H1 (cell line): Measurements from ENCODE around the gene KLF8. TPM values are rescaled to one million over a fixed set of nuclear protein-coding genes. Genes with fewer than 3 reads are reported as not detected.

Source experiments
- CTCF ChIA-PET: fragments of 300-600 bp; sonication (Branson Sonifier 250); formaldehyde crosslinking; loops from one replicate; lab custom pipeline; 2021; ENCODE audit not compliant: partially characterized antibody; lab: Charles Lee
- POLR2A ChIA-PET: fragments of 300-600 bp; sonication (Branson Sonifier 250); formaldehyde crosslinking; loops from one replicate; lab custom pipeline; 2021; ENCODE audit warnings: inconsistent platforms; ENCODE audit not compliant: partially characterized antibody; lab: Charles Lee
- DNase-seq, 2 experiments: peaks; one replicate each; pipeline versions ENCODE4 v3.0.0 to v3.0.0-alpha.2; 2010 to 2022; ENCODE audit warnings: low spot score in 2 of 2, low read depth in 1 of 2, mixed read lengths in 1 of 2
- FAIRE-seq: peaks from 2 replicates; lab custom pipeline; 2011; peaks lifted over from hg19 to GRCh38; lab: Jason Lieb, UNC
- H2AFZ ChIP-seq: 2 replicates; pipeline ENCODE4 v1.8.1; 2012; ENCODE audit warnings: low read length, inconsistent platforms
- H2AK5ac ChIP-seq: 2 replicates; pipeline ENCODE4 v1.6.1; 2013; ENCODE audit warnings: low read depth, low read length
- H2BK120ac ChIP-seq: replicated peaks from 2 replicates; pipeline ENCODE3; 2013; ENCODE audit warnings: low read depth, low read length, inconsistent platforms
- H2BK12ac ChIP-seq: 2 replicates; pipeline ENCODE4 v1.6.1; 2013; ENCODE audit warnings: low read depth, low read length
- H2BK15ac ChIP-seq: 2 replicates; pipeline ENCODE4 v1.6.1; 2013; ENCODE audit warnings: low read length
- H2BK20ac ChIP-seq: 2 replicates; pipeline ENCODE4 v1.6.1; 2013; ENCODE audit warnings: low read length
- H2BK5ac ChIP-seq: 2 replicates; pipeline ENCODE4 v1.6.1; 2013; ENCODE audit warnings: low read depth, low read length
- H3K14ac ChIP-seq: 2 replicates; pipeline ENCODE4 v1.6.1; 2013; ENCODE audit warnings: inconsistent platforms; ENCODE audit not compliant: insufficient read length
- H3K18ac ChIP-seq: 2 replicates; pipeline ENCODE4 v1.6.1; 2013; ENCODE audit warnings: low read length; ENCODE audit errors: extremely low read depth
- H3K23ac ChIP-seq: 2 replicates; pipeline ENCODE4 v1.6.1; 2013; ENCODE audit warnings: inconsistent platforms; ENCODE audit not compliant: insufficient read length
- H3K23me2 ChIP-seq: 2 replicates; pipeline ENCODE4 v1.6.1; 2013; ENCODE audit warnings: low read depth, low read length
- H3K27ac ChIP-seq: 2 replicates; pipeline ENCODE4 v1.6.1; 2011; ENCODE audit warnings: low read depth, low read length, inconsistent platforms
- H3K27me3 ChIP-seq, 4 experiments: replicated peaks in 1 of 4; 1 replicate in 1 of 4; 2 replicates in 3 of 4; pipeline versions ENCODE4 v1.6.1 to v1.8.1; 2011 to 2013; ENCODE audit warnings: low read length in 3 of 4, mild to moderate bottlenecking in 3 of 4, inconsistent platforms in 2 of 4, mixed read lengths in 2 of 4, moderate library complexity in 1 of 4; ENCODE audit not compliant: control insufficient read depth in 3 of 4, insufficient read depth in 3 of 4; ENCODE audit errors: extremely low read depth in 1 of 4
- H3K36me3 ChIP-seq, 4 experiments: 2 replicates each; pipeline versions ENCODE4 v1.6.1 to v1.8.1; 2011 to 2013; ENCODE audit warnings: mild to moderate bottlenecking in 4 of 4, low read length in 3 of 4, moderate library complexity in 2 of 4, control low read depth in 1 of 4, inconsistent platforms in 1 of 4; ENCODE audit not compliant: insufficient read depth in 4 of 4, control insufficient read depth in 2 of 4
- H3K4ac ChIP-seq: replicated peaks from 2 replicates; pipeline ENCODE3; 2013; ENCODE audit warnings: low read length, low read depth, mixed read lengths, inconsistent platforms; ENCODE audit not compliant: insufficient read length
- H3K4me1 ChIP-seq, 4 experiments: replicated peaks in 1 of 4; 1 replicate in 1 of 4; 2 replicates in 3 of 4; pipeline versions ENCODE4 v1.6.1 to v1.8.1; 2011 to 2013; ENCODE audit warnings: low read length in 3 of 4, inconsistent platforms in 2 of 4, mixed read lengths in 1 of 4; ENCODE audit not compliant: insufficient read depth in 4 of 4, control insufficient read depth in 3 of 4
- H3K4me2 ChIP-seq, 2 experiments: 2 replicates each; pipeline versions ENCODE4 v1.6.1 to v1.8.1; 2011 to 2013; ENCODE audit warnings: low read depth in 2 of 2, low read length in 2 of 2, control low read depth in 1 of 2, inconsistent platforms in 1 of 2, mild to moderate bottlenecking in 1 of 2; ENCODE audit not compliant: insufficient read depth in 1 of 2
- H3K4me3 ChIP-seq, 4 experiments: fragments of 200-600, 300-600 bp in 1 of 4; sonication (generic), shearing (Covaris generic), sonication (Bioruptor Twin) in 1 of 4; 2 replicates each; pipeline versions ENCODE4 v1.5.1 to v1.8.1; 2011 to 2016; ENCODE audit warnings: low read length in 4 of 4, low read depth in 3 of 4, control low read depth in 2 of 4, inconsistent platforms in 2 of 4, mild to moderate bottlenecking in 2 of 4, mixed read lengths in 1 of 4, moderate library complexity in 1 of 4; ENCODE audit not compliant: insufficient read depth in 2 of 4; ENCODE audit errors: extremely low read depth in 1 of 4
- H3K56ac ChIP-seq: replicated peaks from 2 replicates; pipeline ENCODE3; 2013; ENCODE audit warnings: low read depth, mild to moderate bottlenecking, mixed read lengths, low read length, inconsistent platforms; ENCODE audit not compliant: insufficient read length
- H3K79me1 ChIP-seq: 2 replicates; pipeline ENCODE4 v1.6.1; 2013; ENCODE audit warnings: low read depth, low read length, control low read depth
- H3K79me2 ChIP-seq, 2 experiments: 2 replicates each; pipeline versions ENCODE4 v1.6.1 to v1.8.1; 2012 to 2013; ENCODE audit warnings: low read length in 2 of 2, mild to moderate bottlenecking in 2 of 2, inconsistent platforms in 1 of 2; ENCODE audit not compliant: insufficient read depth in 2 of 2, control insufficient read depth in 1 of 2
- H3K9ac ChIP-seq, 4 experiments: replicated peaks in 1 of 4; 1 replicate in 1 of 4; 2 replicates in 3 of 4; pipeline versions ENCODE4 v1.6.1 to v1.8.1; 2011 to 2013; ENCODE audit warnings: low read depth in 3 of 4, low read length in 3 of 4, control low read depth in 2 of 4, mild to moderate bottlenecking in 2 of 4, moderate library complexity in 2 of 4, inconsistent platforms in 1 of 4; ENCODE audit errors: extremely low read depth in 1 of 4
- H3K9me3 ChIP-seq, 2 experiments: 2 replicates each; pipeline versions ENCODE4 v1.6.1 to v1.8.1; 2012 to 2013; ENCODE audit warnings: mild to moderate bottlenecking in 2 of 2, moderate library complexity in 2 of 2, control low read depth in 1 of 2, inconsistent platforms in 1 of 2, low read depth in 1 of 2, low read length in 1 of 2, mixed read lengths in 1 of 2; ENCODE audit not compliant: insufficient read depth in 2 of 2
- H4K20me1 ChIP-seq, 2 experiments: replicated peaks in 1 of 2; 2 replicates each; pipeline versions ENCODE3 to v1.8.1; 2011 to 2013; ENCODE audit warnings: inconsistent platforms in 2 of 2, low read length in 2 of 2, mild to moderate bottlenecking in 1 of 2; ENCODE audit not compliant: insufficient read depth in 2 of 2, control insufficient read depth in 1 of 2
- H4K5ac ChIP-seq: 2 replicates; pipeline ENCODE4 v1.6.1; 2013; ENCODE audit warnings: low read length, low read depth, mixed read lengths, inconsistent platforms; ENCODE audit not compliant: insufficient read length
- H4K8ac ChIP-seq: 2 replicates; pipeline ENCODE4 v1.8.0; 2013; ENCODE audit warnings: mild to moderate bottlenecking, moderate library complexity, low read length, inconsistent platforms; ENCODE audit not compliant: insufficient read depth; ENCODE audit errors: extremely low read depth
- H4K91ac ChIP-seq: replicated peaks from 2 replicates; pipeline ENCODE3; 2013; ENCODE audit warnings: low read length, mixed read lengths, inconsistent platforms; ENCODE audit not compliant: insufficient read length
- ASH2L ChIP-seq: fragments of 200-600, 300-600 bp; sonication (generic); IDR thresholded peaks from one replicate; pipeline ENCODE4 v1.7.1; 2017; ENCODE audit warnings: low read length
- CTCF ChIP-seq, 3 experiments: IDR thresholded peaks; 1 replicate in 2 of 3; 2 replicates in 1 of 3; pipeline versions ENCODE4 v1.5.1 to v1.6.1; 2011; ENCODE audit warnings: low read length in 3 of 3, mild to moderate bottlenecking in 3 of 3, inconsistent platforms in 2 of 3, low read depth in 1 of 3, moderate library complexity in 1 of 3; ENCODE audit not compliant: insufficient read depth in 1 of 3; ENCODE audit errors: control extremely low read depth in 1 of 3
- FOSL1 ChIP-seq: IDR thresholded peaks from 2 replicates; pipeline ENCODE4 v1.6.1; 2011; ENCODE audit warnings: mild to moderate bottlenecking, low read depth, low read length, moderate library complexity; ENCODE audit not compliant: insufficient read depth
- HDAC6 ChIP-seq: IDR thresholded peaks from one replicate; pipeline ENCODE4 v1.7.1; 2012; ENCODE audit warnings: low read depth, mild to moderate bottlenecking, inconsistent platforms, low read length, moderate library complexity
- RXRA ChIP-seq: IDR thresholded peaks from 2 replicates; pipeline ENCODE4 v1.6.1; 2011; ENCODE audit warnings: low read depth, mild to moderate bottlenecking, low read length, moderate library complexity; ENCODE audit not compliant: insufficient read depth
- TAF1 ChIP-seq: IDR thresholded peaks from 2 replicates; pipeline ENCODE4 v1.6.1; 2011; ENCODE audit warnings: mild to moderate bottlenecking, low read depth, low read length
- WGBS, 2 experiments: shearing (Covaris generic) in 1 of 2; methylation state at CpG; one replicate each; pipeline versions ENCODE4 v1.1.6 to v1.1.7; 2013 to 2015; ENCODE audit warnings: low lambda C conversion rate in 2 of 2, mixed read lengths in 2 of 2, inconsistent platforms in 1 of 2, low coverage in 1 of 2, missing lambda C conversion rate in 1 of 2; ENCODE audit not compliant: insufficient replicate concordance in 2 of 2, insufficient coverage in 1 of 2, insufficient read length in 1 of 2; ENCODE audit errors: extremely low coverage in 1 of 2, missing lambda C conversion rate in 1 of 2; 5-methylcytosine and 5-hydroxymethylcytosine counted together
- long read RNA-seq, 2 experiments: library from RNA in 1 of 2; library from capped mRNA in 1 of 2; stranded (forward); transcript quantifications; one replicate each; pipeline ENCODE4 v2.0.0, GENCODE V29; 2021; ENCODE audit warnings: inconsistent platforms in 1 of 2
- polyA minus RNA-seq, 3 experiments: library from RNA; depleted of rRNA, polyadenylated mRNA; stranded (reverse); fragments of >200 nt; gene quantifications; 1 replicate in 2 of 3; 2 replicates in 1 of 3; pipeline ENCODE4 v1.2.3, GENCODE V29; 2011
- polyA plus RNA-seq, 7 experiments: library from polyadenylated mRNA; depleted of rRNA in 3 of 7; stranded (reverse) in 5 of 7; unstranded in 2 of 7; fragments of >200 nt in 5 of 7; fragments of 200-250 nt in 2 of 7; gene quantifications; 1 replicate in 5 of 7; 2 replicates in 1 of 7; 4 replicates in 1 of 7; pipeline versions ENCODE4 v1.2.1 to v1.2.3, GENCODE V29; 2011 to 2013; ENCODE audit warnings: missing spikeins in 2 of 7, mixed read lengths in 2 of 7
- total RNA-seq: library from RNA; stranded (reverse); fragmentation: NEBNext Ultra II Directional; extraction: Animal tissue kit (Norgen Biotek cat#: 25700); gene quantifications from 2 replicates; pipeline ENCODE4 v1.2.1, GENCODE V29; 2021

Gene KLF8
- total RNA-seq (9.8 and 11.5 TPM in 2 replicates), polyA plus RNA-seq (2011; rRNA removed) (12.6 and 15.3 TPM in 2 replicates), polyA minus RNA-seq (2011; rRNA and poly(A)+ RNA removed) (42.7 and 51.9 TPM in 2 replicates)
- 14.9 TPM for polyA plus RNA-seq (2011; cell fraction: cytosol; rRNA removed)
- polyA plus RNA-seq (2011; cell fraction: nucleus; rRNA removed), result 18.5 TPM
- 7.1 to 9.3 TPM (median 8.6 TPM) in 4 replicates for polyA plus RNA-seq (2012, experiment 1 of 2)
- 3.1 TPM for polyA plus RNA-seq (2012, experiment 2 of 2)
- 5.6 TPM for polyA plus RNA-seq (2013, experiment 1 of 2)
- polyA plus RNA-seq (2013, experiment 2 of 2), result 5.2 TPM
- polyA minus RNA-seq (2011; cell fraction: cytosol; rRNA and poly(A)+ RNA removed), result 14.4 TPM
- polyA minus RNA-seq (2011; cell fraction: nucleus; rRNA and poly(A)+ RNA removed), result 19.6 TPM
- long read RNA-seq, experiment 1, partial matches to known transcripts, result 2 of 6 reads
- long read RNA-seq, experiment 1, other reads (novel, unspliced or antisense), result 3 of 6 reads
- long read RNA-seq, experiment 2, partial matches to known transcripts, result 0 of 2 reads
- long read RNA-seq, experiment 2, other reads (novel, unspliced or antisense), result 1 of 2 reads

DNA sequence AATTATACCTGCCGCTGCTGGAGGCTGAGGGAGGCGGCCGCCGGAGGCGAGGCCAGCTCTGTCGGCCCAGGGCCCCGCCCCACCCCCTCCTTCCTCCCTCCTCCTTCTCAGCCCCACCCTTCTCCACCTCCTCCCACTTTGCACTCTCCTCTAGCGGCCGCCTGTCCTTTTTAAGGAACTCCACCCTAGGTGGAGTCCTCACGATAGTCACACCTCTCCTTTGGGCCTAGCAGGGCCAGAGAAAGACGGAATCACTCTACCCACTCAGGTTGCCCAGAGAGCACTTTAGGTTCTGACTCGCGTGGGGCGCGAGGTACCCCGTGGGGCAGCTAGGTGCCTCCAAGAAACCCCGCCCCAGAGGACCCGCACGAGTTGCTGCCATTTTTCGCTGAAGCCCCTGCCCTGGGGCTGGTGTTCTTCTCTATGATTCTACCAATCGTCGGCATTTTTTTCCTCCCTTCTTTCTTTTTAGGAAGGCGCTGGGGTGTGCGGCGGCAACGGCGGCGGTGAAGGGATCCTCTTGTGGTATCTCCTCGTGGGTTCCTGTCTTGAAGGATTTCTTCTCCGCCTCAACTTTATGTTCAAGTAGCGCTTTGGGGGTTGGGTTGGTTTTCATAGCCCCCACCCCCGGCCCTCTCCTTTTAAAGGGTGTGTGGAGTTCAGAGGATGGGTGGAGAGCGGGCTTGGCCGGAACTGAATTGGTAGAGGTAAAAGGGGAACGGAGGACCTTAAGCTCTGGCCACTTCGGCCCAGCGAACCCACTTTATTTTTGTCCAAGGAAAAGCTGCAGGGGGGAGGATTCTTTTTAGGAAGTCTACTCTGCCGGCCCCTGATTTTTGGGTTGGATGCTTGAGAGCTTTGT, at the start of gene KLF8:
Gene KLF8, plus strand, starts transcription at position 136 of the 862 bp plus-strand sequence. CDS start 979 bp downstream, outside the sequence.
- peak in 1 of 2 experiments; percentile 56 for DNase-seq
- TF ChIP-seq RXRA (no peak), CTCF (IDR thresholded peaks at IDR 0.05; ENCODE audit: control extremely low read depth in 1 of 3, insufficient read depth in 1 of 3, low read depth in 1 of 3, low read length in 3 of 3) (no peak), HDAC6 (no peak), ASH2L (peak; percentile 37), TAF1 (peak; percentile 29; the same call in 1 of the 2 replicates), FOSL1 (no peak)

More for the DNA sequence above, at the start of gene KLF8:
- no peak within 1 kb of the TSS for H2AK5ac ChIP-seq
- POLR2A ChIA-PET, result no interaction called here
- H2BK5ac ChIP-seq, result no peak within 1 kb of the TSS
- no peaks in the 10 kb centered on the region for H4K20me1 ChIP-seq
- no peak within 1 kb of the TSS for H2BK120ac ChIP-seq
- H3K4me2 ChIP-seq, result peak within 1 kb of the TSS; percentile 74 to 95
- peak within 1 kb of the TSS; percentile 55 to 86 (median 72) for H3K4me3 ChIP-seq
- no peaks in the 10 kb centered on the region for H3K36me3 ChIP-seq
- FAIRE-seq, result no peak
- no peak within 1 kb of the TSS for H2BK12ac ChIP-seq
- H3K4ac ChIP-seq, result no peak within 1 kb of the TSS
- H2BK15ac ChIP-seq, result no peak within 1 kb of the TSS
- no peak within 1 kb of the TSS; the same call in 1 of the 2 replicates for H3K27ac ChIP-seq
- H3K14ac ChIP-seq, result no peak within 1 kb of the TSS
- peak within 1 kb of the TSS; percentile 6; the same call in 1 of the 2 replicates for H3K18ac ChIP-seq
- no peak within 1 kb of the TSS for H2BK20ac ChIP-seq
- no peaks in the 10 kb centered on the region for H3K9me3 ChIP-seq
- peak within 1 kb of the TSS in 3 of 4 experiments; percentile 43 to 67 (median 58) for H3K9ac ChIP-seq
- peaks cover 0 to 4% (median 0%) of the 10 kb centered on the region in 4 experiments; a peak in 2 of 7 replicates for H3K4me1 ChIP-seq
- H3K27me3 ChIP-seq, result no peaks in the 10 kb centered on the region
- H3K56ac ChIP-seq, result peak within 1 kb of the TSS; percentile 39
- no peak within 1 kb of the TSS for H4K91ac ChIP-seq
- no peak within 1 kb of the TSS; the same call in 1 of the 2 replicates for H4K8ac ChIP-seq
- no peaks in the 10 kb centered on the region for H3K79me2 ChIP-seq
- H3K23ac ChIP-seq, result no peak within 1 kb of the TSS
- peak within 1 kb of the TSS; percentile 51; the same call in 1 of the 2 replicates for H2AFZ ChIP-seq
- no peaks in the 10 kb centered on the region for H3K79me1 ChIP-seq
- CTCF ChIA-PET, result interaction anchor here (0.7 to 1.5 kb wide), 2 partner anchors 16 kb away, joined by 3 to 13 read pairs; no protein-coding TSS in a partner anchor
- peaks cover 3% of the 10 kb centered on the region; the same call in 1 of the 2 replicates for H3K23me2 ChIP-seq
- no peak within 1 kb of the TSS for H4K5ac ChIP-seq
- WGBS, 2 experiments, result 1% methylated on average over 15 of the region's 38 CpGs; no CpG with 5 or more reads in 1 of the 2 experiments
